SK-N-DZ (cell line): ENCODE data around the gene SERGEF.
A peak's percentile ranks its signal among the peaks of the same experiment; 100 is the strongest.

Experiments
- DNase-seq: peaks from one replicate; pipeline ENCODE4 v3.0.0-alpha.2; 2015; ENCODE audit warnings: low spot score

Gene SERGEF

DNA sequence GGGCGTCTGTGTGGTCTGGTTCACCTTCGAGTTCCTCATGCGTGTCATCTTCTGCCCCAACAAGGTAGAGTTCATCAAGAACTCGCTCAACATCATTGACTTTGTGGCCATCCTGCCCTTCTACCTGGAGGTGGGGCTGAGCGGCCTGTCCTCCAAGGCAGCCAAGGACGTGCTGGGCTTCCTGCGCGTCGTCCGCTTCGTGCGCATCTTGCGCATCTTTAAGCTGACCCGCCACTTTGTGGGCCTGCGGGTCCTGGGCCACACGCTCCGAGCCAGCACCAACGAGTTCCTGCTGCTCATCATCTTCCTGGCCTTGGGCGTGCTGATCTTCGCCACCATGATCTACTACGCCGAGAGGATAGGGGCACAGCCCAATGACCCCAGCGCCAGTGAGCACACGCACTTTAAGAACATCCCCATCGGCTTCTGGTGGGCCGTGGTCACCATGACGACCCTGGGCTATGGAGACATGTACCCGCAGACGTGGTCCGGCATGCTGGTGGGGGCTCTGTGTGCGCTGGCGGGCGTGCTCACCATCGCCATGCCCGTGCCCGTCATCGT, 240.9 kb downstream of the SERGEF start:
- no peak for DNase-seq

DNA sequence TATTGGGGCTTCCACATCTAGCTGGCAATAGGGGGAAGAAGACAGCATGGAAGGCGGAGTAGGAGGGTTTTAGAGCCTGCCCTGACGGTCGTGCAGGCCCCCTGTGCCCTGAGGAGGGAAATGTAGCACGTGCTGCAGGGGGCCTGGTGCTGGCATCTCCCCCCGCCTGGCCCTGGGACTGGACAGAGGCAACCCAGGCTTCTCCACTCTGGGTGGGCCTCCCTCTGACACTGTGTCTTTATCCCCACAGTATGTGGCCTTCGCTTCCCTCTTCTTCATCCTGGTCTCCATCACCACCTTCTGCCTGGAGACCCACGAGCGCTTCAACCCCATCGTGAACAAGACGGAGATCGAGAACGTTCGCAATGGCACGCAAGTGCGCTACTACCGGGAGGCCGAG, 241.4 kb downstream of the SERGEF start:
- DNase-seq = no peak

DNA sequence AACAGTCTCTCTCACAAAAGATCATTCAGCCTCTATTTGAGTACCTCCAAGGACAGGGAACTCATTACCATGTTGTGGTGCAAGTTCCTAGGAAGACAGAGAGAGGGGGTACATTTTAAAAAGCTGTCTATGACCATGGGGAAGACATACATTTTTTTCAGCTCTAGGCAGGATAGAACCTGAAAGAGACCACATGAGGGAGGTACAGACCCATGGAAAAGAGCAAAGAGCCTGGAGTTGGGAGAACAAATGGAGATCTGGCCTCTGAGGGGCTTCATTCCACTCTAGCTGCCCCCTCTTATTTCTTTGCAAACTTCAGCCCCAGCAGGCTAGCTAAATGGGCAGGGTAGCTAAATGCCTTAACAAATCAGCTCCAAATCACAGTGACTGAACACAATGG, 241.9 kb downstream of the SERGEF start:
- no peak for DNase-seq

DNA sequence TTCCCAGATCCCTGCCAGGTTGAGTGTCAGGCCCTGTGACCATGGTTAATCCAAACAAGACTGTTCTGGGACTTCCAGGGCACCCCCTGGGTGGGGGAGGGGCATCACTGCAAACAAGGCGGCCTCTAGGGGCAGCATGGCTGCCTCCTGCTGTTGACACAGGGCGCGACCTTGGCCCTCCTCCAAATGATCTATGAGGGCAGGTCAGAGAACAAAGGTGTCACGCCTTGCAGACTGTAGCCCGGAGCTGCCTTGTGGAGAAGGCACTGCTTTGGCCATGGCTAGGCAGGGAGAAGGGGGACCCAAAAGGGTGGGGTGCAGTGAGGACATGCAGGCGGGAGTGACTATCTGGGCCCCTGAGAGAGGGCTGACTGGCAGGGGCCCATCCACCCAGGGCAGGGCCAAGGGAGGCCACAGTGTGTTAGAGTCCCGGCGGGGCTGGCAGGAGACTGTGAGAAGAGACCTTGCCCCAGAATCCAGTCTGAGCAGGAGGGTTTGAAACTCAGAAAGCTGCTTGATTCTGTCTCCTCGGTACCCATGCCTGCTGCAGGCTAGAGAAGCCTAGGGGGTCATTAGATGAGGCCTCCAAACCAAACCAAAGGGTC, 242.7 kb downstream of the SERGEF start:
- DNase-seq = no peak

DNA sequence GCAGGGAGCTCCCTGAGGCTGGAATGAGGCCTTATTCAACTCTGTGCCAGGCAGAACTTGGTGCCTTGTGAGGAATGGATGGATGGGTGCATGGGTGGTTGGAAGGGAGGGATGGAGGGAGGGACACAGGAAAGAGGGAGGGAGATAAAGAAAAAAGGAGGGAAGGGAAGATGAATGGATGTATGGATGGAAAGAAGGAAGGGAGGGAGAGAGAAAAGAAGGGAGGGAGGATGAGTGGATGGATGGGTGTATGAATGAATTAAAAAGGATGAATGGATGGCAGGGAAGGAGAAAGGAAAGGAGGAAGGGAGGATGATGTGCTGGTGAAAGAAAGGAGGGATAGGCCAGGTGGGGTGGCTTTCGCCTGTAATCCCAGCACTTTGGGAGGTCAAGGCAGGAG, 243.6 kb downstream of the SERGEF start:
- no peak for DNase-seq

DNA sequence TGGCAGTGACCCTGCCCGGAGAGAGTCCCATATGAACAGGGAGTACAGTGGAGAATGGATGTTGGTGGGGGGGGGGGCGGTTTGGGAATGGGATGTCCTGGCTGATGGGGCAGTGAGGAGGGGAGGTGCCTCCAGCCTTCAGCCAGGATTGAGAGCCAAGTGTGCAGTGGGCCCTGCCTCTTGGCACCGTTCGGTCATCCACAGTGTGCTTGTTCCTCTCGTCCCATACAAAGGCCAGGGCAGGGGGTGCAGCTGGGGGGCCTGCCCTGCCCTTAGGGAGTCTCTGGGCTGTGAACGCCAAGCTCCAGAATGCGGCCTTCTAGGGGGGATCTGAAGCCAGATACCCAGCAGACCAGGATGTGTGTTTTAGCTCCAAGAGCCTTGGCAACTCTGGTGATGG, 244.3 kb downstream of the SERGEF start:
- DNase-seq = no peak

DNA sequence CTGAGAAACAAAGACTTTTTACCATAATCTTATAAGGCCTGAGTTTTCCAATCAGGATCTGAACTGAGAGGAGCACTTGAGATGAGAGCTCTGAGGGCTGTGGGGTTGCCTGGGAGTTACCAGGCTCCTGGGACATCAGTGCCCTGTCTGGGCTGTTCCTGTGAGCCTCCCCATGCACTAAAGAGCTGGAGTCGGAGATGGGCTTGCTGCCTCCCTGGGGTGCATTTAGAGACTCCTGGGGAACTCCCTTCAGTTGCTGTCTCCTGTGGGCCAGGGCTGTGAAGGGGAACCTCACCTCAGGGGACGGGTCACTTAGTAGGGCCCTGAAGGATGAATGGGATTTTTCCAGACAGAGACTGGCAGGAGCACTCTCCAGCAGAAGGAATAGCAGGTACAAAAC, 244.9 kb downstream of the SERGEF start:
- DNase-seq = no peak

DNA sequence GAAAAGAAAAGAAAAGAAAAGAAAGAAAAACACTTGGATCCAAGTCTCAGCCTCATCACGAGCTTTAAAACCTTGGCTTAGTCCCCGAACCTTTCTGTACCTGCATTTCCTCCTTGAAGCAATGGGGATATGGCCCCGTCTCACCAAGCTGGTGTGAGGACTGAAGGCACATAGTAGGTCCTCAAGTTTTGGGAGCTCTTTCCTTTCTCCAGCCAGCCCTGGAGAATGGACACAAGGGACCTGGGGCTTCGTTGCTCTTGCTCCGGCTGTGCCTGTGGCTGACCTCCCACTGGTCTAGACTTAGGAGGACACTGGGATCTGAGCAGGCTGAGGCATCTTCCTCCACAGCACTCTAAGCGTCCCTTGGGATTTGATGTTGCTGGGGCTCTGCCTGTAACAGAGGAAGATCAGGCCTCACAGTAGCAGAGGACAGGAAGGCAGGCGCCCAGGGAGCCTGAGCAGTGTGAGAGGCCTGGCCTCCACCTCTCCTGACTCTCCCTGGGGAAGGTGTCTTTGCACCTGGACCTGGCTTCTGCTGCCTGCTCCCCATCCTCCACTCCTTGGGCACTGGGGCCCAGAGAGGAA, 245.5 kb downstream of the SERGEF start:
- DNase-seq = peak; percentile 81

DNA sequence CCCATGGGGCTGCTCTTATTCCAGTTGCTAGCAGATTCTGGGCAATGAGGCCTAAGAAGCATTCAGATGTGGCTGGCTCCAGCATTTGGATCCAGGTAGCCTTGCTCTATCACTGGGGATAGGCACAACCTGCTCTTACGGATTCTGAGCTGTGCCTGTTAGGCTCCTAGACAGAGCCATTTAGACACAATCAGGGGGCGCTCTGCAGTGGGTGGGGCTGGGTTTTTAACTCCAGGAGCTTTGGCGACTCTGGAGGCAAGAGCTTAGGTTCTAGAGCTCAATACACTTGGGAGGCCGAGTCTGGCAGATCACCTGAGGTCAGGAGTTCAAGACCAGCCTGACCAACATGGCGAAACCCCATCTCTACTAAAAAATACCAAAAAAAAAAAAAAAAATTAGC, 246.3 kb downstream of the SERGEF start:
- no peak for DNase-seq

DNA sequence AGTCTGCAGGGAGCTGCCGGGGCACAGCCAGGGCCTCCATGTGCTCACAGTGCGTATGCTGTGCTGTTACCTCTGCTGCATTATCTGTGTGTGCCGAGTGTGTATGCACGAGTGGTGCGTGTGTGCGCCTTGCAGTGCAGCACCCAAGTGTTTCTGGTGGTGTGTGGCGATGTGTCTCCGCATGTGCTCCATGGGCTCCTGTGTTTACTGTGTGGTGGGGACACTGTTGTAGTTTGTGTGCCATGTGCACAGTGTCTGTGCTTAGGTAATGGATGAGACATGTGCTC, 246.8 kb downstream of the SERGEF start:
- no peak for DNase-seq

DNA sequence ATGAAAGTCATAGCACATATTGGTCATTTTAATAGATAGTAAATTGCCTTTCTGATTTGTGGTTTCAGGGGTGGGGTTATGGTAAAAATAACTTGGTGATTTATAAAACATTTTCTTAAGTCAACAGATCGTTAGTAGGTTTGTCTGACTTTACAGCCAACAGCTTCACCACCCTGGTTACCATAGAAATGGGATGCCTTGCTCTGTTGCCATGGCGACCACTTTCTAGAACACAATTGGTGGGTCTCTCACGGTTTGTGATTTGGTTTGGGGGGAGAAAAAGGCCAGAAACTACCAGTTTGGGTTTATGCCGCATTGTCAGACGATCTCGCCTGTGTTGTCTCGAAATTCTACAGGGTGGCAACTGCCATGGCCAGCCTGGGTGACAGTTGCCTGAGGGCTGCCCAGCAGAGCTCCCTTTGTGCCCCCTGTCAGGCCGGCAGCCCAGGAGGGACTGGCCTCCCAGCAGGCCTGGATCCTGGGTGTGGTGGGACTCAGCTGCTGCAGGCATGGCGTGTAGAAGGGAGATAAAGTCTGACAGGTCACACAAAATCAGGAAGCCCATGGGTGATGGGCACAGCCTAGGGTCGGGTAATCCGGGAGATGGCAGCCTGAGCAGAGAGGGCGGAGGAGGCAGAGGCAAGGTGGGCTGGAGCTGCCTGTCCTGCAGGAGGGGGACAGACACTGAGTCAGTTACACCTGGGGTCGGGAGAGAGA, 247.3 kb downstream of the SERGEF start:
- peak; percentile 43 for DNase-seq

DNA sequence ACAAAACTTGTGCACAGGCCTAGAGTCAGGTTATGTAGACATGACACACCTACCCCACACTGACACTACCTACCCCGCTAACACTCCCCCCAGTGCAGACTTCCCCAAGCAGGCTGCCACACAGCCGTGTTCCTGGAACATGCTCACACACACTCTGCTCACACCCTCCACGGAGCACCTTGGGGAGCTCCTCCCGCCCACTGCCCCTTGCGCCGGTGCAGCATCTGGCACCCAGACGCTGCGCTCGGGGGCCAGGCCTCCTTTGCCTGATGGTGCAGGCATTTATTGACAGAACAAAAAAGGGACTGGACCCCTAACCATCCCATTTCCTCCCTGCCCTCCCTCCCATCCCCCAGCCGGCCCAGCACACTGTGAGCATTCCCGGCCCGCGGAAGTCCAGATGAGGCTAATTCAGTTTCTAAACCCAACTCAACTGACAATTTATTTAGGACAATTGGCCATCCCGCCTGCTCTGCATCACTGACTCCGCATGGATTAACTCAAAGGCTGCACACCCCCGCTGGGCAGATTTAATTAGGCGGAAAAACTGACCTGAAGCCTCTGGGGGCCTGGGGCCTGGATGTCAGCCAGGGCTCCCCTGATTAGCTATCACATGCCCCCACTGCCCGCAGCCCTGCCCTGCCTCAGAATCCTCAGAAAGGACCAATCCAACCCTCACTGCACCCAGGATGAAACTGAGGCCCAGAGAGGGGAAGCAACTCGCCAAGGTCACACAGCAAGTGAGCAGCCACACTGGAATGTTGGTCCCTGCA, 248.2 kb downstream of the SERGEF start:
- peak; percentile 72 for DNase-seq

DNA sequence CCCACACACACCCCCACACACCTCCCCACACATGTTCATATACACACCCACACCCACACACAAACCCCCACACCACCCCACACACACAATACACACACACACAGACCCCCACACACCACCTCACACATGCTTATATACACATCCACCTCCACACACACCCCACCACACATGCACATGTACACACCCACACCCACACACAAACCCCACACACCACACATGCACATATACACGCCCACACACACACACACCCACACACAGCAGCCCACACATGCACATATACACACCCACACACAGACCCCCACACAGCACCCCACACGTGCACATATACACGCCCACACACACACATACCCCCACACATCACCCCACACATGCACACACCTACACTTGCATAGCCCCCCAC, 249.1 kb downstream of the SERGEF start:
- DNase-seq = no peak

DNA sequence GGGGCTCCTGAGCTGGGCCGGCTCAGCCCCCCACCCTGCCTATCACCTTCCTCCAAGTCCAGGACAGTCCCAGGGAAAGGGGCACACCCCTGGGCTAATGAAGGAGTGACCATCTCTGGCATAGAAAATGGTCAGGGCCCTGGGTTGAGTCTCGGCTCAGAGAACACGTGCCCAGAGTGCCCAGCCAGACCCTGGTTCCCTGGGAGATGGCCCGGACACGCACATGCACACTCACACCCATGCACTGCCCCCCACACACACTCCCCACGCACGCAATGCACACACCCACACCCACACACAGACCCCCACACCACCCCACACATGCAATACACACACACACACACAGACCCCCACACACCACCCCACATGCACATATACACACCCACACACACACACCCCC, 249.6 kb downstream of the SERGEF start:
- DNase-seq = no peak

DNA sequence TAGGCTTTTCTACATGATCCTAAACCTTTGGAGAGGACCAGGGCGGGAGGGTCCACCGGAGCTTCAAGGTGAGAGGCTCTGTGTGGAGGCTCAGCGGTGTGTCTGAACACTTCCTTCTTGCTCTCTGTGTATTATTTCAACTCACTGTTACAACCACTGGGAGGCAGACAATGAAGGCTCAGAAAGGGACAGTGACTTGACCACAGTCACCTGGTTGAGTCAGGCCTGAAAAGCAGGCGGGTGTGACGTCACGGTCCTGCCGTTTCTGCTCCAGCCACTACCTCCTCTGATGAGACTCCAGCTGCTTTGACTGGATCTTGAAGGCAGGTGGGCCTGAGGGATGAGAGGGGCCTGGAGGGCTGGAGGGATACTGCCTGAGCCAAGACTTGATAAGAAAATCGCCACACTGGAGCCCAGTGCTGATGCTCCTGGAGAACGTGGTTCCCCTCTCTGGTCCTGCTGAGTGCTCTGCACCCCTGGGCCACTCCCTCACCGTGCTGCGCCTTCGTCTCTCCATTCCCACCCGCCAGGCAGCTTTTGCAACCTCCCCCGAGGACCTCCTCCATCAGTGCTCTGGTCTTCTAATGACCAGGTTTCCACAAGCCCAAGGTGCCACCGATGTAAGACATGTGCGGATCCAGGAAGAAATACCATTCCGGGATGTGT, 250.4 kb downstream of the SERGEF start:
- DNase-seq = no peak

DNA sequence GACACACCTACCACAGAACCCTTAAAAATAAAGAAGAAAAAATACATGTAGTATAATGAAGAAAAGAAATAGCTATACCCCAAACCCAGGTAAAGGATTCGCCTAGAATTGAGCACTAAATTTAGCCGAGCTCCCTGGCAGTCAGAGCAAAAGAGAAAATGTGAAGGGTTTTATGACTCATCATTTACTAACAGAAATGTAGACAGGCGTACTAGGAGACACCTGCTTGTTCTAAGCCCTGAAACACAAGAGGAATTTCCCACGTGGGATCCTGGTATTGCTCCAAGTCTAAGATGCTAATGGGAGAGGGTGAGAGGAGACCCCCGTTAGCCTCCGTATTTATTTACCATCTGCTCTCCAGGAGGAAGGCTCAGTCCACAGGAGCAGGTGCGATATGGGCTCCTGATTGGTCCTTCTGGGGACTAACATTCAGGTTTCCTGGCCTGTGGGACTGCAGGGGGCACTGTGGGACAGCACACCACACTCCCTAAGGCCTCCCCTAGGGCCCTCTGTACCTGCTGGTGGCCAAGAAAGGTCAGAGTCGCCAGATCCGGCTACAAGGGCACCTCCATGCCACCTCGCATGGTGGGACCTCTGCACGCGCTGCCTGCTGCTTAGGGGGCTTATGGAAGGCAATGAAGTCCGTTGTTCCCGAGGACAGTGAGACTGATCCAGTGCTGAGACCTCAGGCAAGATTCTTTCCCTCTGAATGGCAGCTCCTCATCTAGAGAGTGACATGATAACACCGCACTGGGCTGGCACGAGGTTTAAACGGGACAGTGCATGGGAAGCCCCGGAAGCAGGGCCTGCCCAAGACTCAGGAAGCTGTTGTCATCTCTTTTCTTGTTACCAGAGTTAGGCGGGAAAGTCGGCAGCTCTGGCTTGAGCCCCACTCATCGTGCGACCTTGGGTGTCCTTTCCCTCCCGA, 252.5 kb downstream of the SERGEF start:
- DNase-seq = peak; percentile 53

DNA sequence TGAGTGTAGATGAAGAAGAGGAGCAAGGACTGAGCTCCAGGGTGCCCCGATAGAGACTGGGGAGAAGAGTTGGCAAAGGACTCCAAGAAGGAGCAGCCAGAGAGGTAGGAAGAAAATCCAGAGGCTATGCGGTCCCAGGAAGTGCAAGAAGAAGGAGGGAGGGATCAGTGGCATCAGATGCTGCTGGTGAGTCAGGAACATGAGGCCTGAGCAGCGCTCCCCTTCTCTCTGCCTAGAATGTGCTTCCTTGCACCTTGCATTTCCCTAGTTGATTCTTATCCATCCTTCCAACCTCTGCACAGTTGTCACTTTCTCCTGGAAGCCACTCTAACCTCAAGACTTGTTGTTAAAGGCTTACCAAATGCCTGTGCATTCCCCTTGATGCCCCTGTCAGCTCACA, 257.0 kb downstream of the SERGEF start:
- no peak for DNase-seq

DNA sequence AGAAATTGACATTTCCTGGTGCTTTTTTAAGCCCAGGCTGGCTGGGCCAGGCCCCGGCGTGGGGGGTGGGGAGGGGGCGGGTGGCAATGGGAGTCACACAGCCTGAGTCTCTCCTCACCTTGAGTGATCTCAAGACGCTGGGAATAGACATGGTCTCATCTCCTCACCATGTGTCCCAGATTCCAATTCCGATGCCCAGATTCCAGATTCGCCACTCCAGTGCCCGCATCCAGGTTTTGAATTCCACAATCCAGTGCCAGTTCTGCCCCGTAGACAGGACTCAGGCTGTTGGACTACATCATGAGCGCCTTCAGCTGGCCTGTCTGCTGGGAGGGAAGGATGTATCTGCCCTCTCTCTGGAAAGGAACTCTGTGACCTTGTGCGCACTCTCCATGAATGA, 259.2 kb downstream of the SERGEF start:
- DNase-seq = no peak

DNA sequence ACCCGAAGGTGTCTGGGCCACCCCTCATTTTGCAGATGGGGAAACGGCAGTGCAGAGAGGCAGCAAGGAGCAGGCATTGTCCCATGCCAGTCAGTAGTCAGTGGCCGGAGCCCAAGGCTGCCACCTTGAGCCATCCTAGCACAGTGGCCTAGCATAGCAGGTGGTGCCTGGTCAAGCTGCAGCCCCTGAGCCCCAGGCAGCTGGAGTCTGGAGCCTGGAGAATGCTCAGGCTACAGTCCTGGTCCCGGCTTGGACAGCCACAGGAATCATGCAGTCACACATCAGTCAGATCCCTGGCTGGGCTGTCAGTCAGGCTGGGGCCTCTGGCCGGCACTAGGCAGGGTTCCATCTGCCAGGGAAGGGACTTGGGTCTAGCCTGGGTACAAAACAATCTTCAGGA, 259.7 kb downstream of the SERGEF start:
- no peak for DNase-seq

DNA sequence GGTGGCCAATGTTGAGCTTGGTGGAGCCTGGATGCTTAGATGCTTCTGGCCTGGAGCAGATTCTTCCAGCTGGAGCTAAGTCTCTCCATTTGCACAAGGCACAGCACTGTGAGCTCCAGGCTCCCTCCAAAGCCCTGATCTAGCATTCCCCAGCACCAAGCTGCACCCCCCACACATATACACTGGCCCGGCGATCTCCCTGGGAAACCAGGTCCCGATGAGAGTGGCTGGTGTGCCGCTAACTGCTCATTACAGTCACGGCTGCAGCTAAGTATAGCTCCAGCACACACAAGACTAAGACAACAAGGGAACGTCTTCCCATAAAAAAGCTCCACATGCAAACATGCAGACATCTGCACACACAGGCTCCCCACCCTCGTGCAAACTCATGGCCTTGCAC, 260.7 kb downstream of the SERGEF start:
- DNase-seq = no peak

DNA sequence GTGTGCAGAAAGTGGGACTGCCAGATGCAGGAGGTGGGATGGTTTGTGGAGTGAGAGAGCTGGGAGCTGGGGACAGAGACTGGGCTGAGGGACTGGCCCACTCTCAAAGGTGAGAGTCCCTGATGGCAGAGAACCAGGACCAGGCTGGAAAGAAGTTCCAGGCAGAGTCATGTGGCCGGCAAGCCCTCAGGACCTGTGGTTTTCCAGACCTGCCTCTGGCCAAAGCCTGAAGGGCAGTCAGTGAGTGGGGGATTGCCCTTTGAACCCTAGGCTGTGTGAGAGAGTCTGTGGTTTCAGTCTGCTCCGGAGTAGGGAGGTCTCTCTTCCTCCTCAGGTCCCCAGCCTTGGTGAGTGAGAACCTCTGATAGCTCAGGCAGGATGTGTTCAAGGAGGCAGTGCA, 261.3 kb downstream of the SERGEF start:
- no peak for DNase-seq
